ENCODE measurements around the gene GRIP1. TPM values are rescaled to one million over a fixed set of nuclear protein-coding genes. Genes with fewer than 3 reads are reported as not detected.

The GRIP1 gene
- total RNA-seq, 1 donor: 1.7 TPM

- DNase-seq (ENCODE audit: low read depth): no peak
- H3K4me3 ChIP-seq (ENCODE audit: low read depth, low read length): no peak overlapping the region
- TF ChIP-seq, protein P1, sequence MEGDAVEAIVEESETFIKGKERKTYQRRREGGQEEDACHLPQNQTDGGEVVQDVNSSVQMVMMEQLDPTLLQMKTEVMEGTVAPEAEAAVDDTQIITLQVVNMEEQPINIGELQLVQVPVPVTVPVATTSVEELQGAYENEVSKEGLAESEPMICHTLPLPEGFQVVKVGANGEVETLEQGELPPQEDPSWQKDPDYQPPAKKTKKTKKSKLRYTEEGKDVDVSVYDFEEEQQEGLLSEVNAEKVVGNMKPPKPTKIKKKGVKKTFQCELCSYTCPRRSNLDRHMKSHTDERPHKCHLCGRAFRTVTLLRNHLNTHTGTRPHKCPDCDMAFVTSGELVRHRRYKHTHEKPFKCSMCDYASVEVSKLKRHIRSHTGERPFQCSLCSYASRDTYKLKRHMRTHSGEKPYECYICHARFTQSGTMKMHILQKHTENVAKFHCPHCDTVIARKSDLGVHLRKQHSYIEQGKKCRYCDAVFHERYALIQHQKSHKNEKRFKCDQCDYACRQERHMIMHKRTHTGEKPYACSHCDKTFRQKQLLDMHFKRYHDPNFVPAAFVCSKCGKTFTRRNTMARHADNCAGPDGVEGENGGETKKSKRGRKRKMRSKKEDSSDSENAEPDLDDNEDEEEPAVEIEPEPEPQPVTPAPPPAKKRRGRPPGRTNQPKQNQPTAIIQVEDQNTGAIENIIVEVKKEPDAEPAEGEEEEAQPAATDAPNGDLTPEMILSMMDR (IDR thresholded peaks at IDR 0.05; ENCODE audit: insufficient read depth, low read depth, low read length): no peak
Observed at GRCh38 chr12:66417217-66417616, 261.7 kb downstream of the GRIP1 start.

GRCh38 chr12:66409195-66409871, 269.5 kb downstream of the GRIP1 start:
- TF ChIP-seq, protein P1 (IDR thresholded peaks at IDR 0.05; ENCODE audit: insufficient read depth, low read depth, low read length): peak; percentile 83

DNA sequence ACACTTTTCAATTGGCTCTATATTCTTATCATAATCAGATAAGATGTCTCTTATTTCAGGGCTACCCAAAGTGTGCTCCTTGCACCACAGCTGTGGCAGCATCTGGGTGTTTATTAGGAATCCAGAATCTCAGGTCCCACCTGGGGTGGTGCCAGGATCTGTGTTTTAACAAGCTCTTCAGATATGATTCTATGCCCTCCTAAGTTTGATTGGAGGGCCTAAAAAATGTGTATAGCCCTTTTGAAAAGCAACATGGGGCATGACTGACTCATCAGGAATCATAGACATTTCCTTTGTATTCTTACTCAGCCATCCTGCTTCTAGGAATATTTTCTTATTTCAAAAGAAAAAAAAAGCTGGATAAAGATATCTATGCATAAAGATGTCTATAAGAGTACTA, 273.5 kb downstream of the GRIP1 start:
- H3K4me3 ChIP-seq (ENCODE audit: low read depth, low read length): no peak overlapping the region
- DNase-seq (ENCODE audit: low read depth): no peak
- TF ChIP-seq, protein P1 (IDR thresholded peaks at IDR 0.05; ENCODE audit: insufficient read depth, low read depth, low read length): no peak

More at GRCh38 chr12:66409195-66409871, 269.5 kb downstream of the GRIP1 start:
- no peak overlapping the region for H3K4me3 ChIP-seq (ENCODE audit: low read depth, low read length)
- peak; percentile 75 for DNase-seq (ENCODE audit: low read depth)

GRCh38 chr12:66403746-66404145, 275.1 kb downstream of the GRIP1 start:
- H3K4me3 ChIP-seq (ENCODE audit: low read depth, low read length): no peak overlapping the region
- TF ChIP-seq, protein P1 (IDR thresholded peaks at IDR 0.05; ENCODE audit: insufficient read depth, low read depth, low read length): no peak
- DNase-seq (ENCODE audit: low read depth): no peak

GRCh38 chr12:66399911-66400306, 279.0 kb downstream of the GRIP1 start:
- no peak overlapping the region for H3K4me3 ChIP-seq (ENCODE audit: low read depth, low read length)
- no peak for DNase-seq (ENCODE audit: low read depth)
- TF ChIP-seq, protein P1 (IDR thresholded peaks at IDR 0.05; ENCODE audit: insufficient read depth, low read depth, low read length): no peak

DNA sequence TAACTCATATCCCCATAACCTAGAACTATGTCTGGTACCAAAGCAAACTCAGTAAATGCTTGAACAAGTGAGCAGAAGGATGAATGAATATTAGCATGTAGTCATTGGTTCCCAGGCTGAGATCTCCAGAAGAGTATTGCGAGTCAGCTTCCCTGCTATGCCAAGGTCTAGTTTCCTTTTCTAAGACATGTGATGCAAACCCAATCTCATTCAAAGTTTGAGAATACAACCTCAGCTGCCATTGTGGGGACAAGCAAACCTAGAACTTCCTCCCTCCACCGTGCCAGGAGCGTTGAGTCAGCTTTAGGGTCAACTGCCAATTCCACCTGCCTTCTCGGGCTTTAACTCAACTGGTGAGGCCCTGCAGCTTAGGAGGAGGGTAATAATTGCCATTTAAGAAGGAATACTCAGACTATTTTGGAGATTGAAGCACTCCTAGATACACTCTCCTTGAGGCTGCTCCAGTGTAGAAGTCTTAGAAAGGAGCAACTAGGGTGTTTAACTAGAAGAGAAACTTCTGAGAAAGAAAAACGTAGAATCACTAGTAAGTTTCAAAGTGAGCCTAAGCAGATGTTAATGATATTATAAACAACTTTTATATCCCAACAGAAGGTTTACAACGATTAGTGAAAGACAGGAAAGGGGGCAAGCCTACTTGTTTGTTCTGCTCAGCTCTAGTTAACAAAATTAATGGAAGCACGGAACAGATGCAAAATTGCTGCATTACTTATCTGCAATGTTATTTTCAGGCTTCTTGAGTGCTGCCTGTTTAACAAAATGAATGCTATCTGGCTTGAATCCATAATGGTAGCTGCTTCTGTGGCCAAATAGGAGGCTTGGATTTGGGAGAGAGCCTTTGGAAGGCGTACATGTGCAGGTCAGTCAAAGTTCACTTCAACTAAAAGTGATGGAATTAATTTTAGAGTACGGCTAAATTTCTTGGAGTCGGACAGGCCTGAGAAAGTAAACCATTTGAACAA, 279.7 kb downstream of the GRIP1 start:
- TF ChIP-seq, protein P1 (IDR thresholded peaks at IDR 0.05; ENCODE audit: insufficient read depth, low read depth, low read length): no peak
- no peak overlapping the region for H3K4me3 ChIP-seq (ENCODE audit: low read depth, low read length)
- DNase-seq (ENCODE audit: low read depth): peak; percentile 36

All from fibroblast of villous mesenchyme (primary cell).